ENCODE measurements around the gene PHLDB3.

The PHLDB3 gene

DNA sequence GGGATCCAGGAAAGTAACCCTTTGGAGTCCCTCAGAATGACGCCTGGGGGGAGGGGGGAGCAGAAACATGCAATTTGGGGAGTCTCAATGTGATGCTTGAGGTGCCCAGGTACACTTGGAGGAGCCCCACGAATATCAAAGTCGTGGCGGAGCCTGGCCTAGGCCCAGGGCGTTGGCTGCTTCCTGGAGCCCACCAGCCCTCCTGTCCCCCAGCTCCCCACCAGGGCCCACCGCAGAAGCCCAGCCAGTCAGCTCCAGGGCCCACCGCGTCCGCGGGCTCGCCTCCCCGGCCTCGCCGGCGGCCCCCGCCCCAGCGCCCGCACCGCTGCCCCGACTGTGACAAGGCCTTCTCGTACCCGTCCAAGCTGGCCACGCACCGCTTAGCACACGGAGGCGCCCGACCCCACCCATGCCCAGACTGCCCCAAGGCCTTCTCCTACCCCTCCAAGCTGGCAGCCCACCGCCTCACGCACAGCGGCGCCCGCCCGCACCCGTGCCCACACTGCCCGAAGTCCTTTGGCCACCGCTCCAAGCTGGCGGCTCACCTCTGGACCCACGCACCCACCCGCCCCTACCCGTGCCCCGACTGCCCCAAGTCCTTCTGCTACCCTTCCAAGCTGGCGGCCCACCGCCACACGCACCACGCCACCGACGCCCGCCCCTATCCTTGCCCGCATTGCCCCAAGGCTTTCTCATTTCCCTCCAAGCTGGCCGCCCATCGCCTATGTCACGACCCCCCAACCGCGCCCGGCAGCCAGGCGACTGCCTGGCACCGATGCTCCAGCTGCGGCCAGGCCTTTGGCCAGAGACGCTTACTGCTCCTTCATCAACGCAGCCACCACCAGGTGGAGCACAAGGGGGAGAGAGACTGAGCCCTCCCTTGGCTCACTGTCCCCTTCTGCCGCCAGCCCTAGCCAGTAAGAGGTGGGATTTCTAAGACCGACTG is 30.5 kb upstream of the PHLDB3 start:
- DNase-seq (ENCODE audit: low read depth), result no peak
- TF ChIP-seq, protein P1, sequence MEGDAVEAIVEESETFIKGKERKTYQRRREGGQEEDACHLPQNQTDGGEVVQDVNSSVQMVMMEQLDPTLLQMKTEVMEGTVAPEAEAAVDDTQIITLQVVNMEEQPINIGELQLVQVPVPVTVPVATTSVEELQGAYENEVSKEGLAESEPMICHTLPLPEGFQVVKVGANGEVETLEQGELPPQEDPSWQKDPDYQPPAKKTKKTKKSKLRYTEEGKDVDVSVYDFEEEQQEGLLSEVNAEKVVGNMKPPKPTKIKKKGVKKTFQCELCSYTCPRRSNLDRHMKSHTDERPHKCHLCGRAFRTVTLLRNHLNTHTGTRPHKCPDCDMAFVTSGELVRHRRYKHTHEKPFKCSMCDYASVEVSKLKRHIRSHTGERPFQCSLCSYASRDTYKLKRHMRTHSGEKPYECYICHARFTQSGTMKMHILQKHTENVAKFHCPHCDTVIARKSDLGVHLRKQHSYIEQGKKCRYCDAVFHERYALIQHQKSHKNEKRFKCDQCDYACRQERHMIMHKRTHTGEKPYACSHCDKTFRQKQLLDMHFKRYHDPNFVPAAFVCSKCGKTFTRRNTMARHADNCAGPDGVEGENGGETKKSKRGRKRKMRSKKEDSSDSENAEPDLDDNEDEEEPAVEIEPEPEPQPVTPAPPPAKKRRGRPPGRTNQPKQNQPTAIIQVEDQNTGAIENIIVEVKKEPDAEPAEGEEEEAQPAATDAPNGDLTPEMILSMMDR (IDR thresholded peaks at IDR 0.05; ENCODE audit: low read depth, low read length, missing control alignments), result peak; percentile 54
- H3K4me3 ChIP-seq (ENCODE audit: low read depth, low read length), result no peak overlapping the region

- TF ChIP-seq, protein P1 (IDR thresholded peaks at IDR 0.05; ENCODE audit: low read depth, low read length, missing control alignments), result no peak
- no peak overlapping the region for H3K4me3 ChIP-seq (ENCODE audit: low read depth, low read length)
- DNase-seq (ENCODE audit: low read depth), result no peak
Observed at GRCh38 chr19:43534305-43534815, 29.8 kb upstream of the PHLDB3 start.

- DNase-seq (ENCODE audit: low read depth), result peak; percentile 93
- TF ChIP-seq, protein P1 (IDR thresholded peaks at IDR 0.05; ENCODE audit: low read depth, low read length, missing control alignments), result no peak
- peak overlapping the region; percentile 63 for H3K4me3 ChIP-seq (ENCODE audit: low read depth, low read length)
Observed at GRCh38 chr19:43533546-43534304, 29.2 kb upstream of the PHLDB3 start.

- peak; percentile 88 for DNase-seq (ENCODE audit: low read depth)
- H3K4me3 ChIP-seq (ENCODE audit: low read depth, low read length), result peak within 1 kb of the TSS; percentile 63
- TF ChIP-seq, protein P1 (IDR thresholded peaks at IDR 0.05; ENCODE audit: low read depth, low read length, missing control alignments), result no peak
Observed at GRCh38 chr19:43532962-43533545, 28.5 kb upstream of the PHLDB3 start, which contains the start of gene ZNF575. ZNF575 (plus strand) TSS chr19:43533188; CDS start chr19:43534423, 1,235 bp downstream.

DNA sequence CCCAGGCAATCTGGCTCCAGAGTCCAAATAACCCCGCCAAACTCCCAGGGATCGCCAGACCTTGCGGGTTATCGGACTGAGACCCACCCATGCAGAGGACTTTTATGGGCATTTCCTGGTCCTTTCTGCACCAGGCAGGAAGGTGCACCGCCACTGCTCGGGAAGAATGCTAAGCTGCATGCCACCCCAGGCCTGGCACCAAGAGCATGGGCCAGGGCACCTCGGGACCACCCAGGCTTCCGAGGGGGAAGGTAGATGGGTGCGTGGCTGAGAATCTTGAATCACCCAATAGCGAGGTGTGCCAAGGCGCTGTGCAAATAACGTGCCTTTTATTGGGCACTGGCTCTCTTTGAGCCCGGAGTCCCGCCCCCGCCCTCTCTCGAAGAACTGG is 28.0 kb upstream of the PHLDB3 start:
- TF ChIP-seq, protein P1 (IDR thresholded peaks at IDR 0.05; ENCODE audit: low read depth, low read length, missing control alignments), result no peak
- H3K4me3 ChIP-seq (ENCODE audit: low read depth, low read length), result peak overlapping the region; percentile 63
- no peak for DNase-seq (ENCODE audit: low read depth)

GRCh38 chr19:43527860-43528622 is 23.5 kb upstream of the PHLDB3 start:
- TF ChIP-seq, protein P1 (IDR thresholded peaks at IDR 0.05; ENCODE audit: low read depth, low read length, missing control alignments), result no peak
- no peak overlapping the region; the same call in 1 of the 2 replicates for H3K4me3 ChIP-seq (ENCODE audit: low read depth, low read length)
- no peak for DNase-seq (ENCODE audit: low read depth)

Data from GM12864 (cell line).